Thoracic aorta (tissue), 2 donors: ENCODE results near the gene TRABD. TPM values are rescaled to one million over a fixed set of nuclear protein-coding genes. Genes with fewer than 3 reads are reported as not detected.

Experiments used
- ATAC-seq: fragments of 150-250 bp; one replicate; pipeline ENCODE4 v1.8.0; 2017; ENCODE audit warnings: low read depth; ENCODE audit not compliant: insufficient number of reproducible peaks, low FRiP score
- DNase-seq: peaks from one replicate; pipeline ENCODE4 v3.0.0-alpha.2; 2020; ENCODE audit warnings: low spot score
- H3K27ac ChIP-seq, 2 donors: fragments of 200-600 bp; sonication (generic); 1 replicate in 1 of 2; 2 replicates in 1 of 2; pipeline ENCODE4 v1.5.1; 2016; ENCODE audit warnings: mild to moderate bottlenecking in 2 of 2, moderate library complexity in 2 of 2
- H3K27me3 ChIP-seq: fragments of 200-600 bp; sonication (generic); replicated peaks from 2 replicates; pipeline ENCODE4 v1.6.0; 2016; ENCODE audit warnings: mild to moderate bottlenecking; ENCODE audit not compliant: insufficient read depth
- H3K36me3 ChIP-seq: fragments of 200-600 bp; sonication (generic); one replicate; pipeline ENCODE4 v1.5.1; 2016
- H3K4me1 ChIP-seq, 2 donors: fragments of 200-600 bp; sonication (generic); 1 replicate in 1 of 2; 2 replicates in 1 of 2; pipeline versions ENCODE4 v1.5.1 to v1.6.0; 2016; ENCODE audit warnings: low read depth in 2 of 2, mild to moderate bottlenecking in 1 of 2; ENCODE audit not compliant: control insufficient read depth in 1 of 2
- H3K4me3 ChIP-seq: fragments of 200-600 bp; sonication (generic); 2 replicates; pipeline ENCODE4 v1.5.1; 2016; ENCODE audit warnings: mild to moderate bottlenecking
- H3K9me3 ChIP-seq: fragments of 200-600 bp; sonication (generic); 2 replicates; pipeline ENCODE4 v1.5.1; 2016
- CTCF ChIP-seq: fragments of 200-600 bp; sonication (generic); IDR thresholded peaks from one replicate; pipeline ENCODE4 v1.5.1; 2019; ENCODE audit warnings: antibody characterized with exemption
- total RNA-seq, 2 donors: library from RNA; depleted of rRNA; stranded (reverse); fragments of >200 nt; gene quantifications; one replicate each; pipeline versions ENCODE4 v1.1.0 to v1.2.3, GENCODE V29; 2016

Gene TRABD
- total RNA-seq, 2 donors from 2014 or later: 31.7 to 40.6 TPM

GRCh38 chr22:50153756-50154140, 32.0 kb upstream of the TRABD start:
- no peaks in the 10 kb centered on the region for H3K9me3 ChIP-seq
- no peaks in the 10 kb centered on the region for H3K27me3 ChIP-seq
- H3K36me3 ChIP-seq: no peaks in the 10 kb centered on the region
- DNase-seq (no peak), ATAC-seq (no peak)
- no peak for TF ChIP-seq CTCF
- H3K27ac ChIP-seq: no peak overlapping the region
- no peak overlapping the region for H3K4me3 ChIP-seq
- H3K4me1 ChIP-seq: no peaks in the 10 kb centered on the region

GRCh38 chr22:50157709-50158375, 27.9 kb upstream of the TRABD start:
- DNase-seq (no peak), ATAC-seq (no peak)
- Histone ChIP-seq H3K27ac (no peak overlapping the region), H3K4me1 (no peaks in the 10 kb centered on the region), H3K4me3 (no peak overlapping the region), H3K9me3 (no peaks in the 10 kb centered on the region), H3K27me3 (no peaks in the 10 kb centered on the region), H3K36me3 (no peaks in the 10 kb centered on the region)
- TF ChIP-seq CTCF: no peak

GRCh38 chr22:50160947-50161346, 24.8 kb upstream of the TRABD start:
- DNase-seq (no peak), ATAC-seq (no peak)
- Histone ChIP-seq H3K9me3 (no peaks in the 10 kb centered on the region), H3K27me3 (no peaks in the 10 kb centered on the region), H3K36me3 (no peaks in the 10 kb centered on the region), H3K4me3 (no peak overlapping the region), H3K4me1 (no peaks in the 10 kb centered on the region), H3K27ac (no peak overlapping the region)
- TF ChIP-seq CTCF: no peak

GRCh38 chr22:50161508-50162390, 24.0 kb upstream of the TRABD start:
- Histone ChIP-seq H3K27ac (no peak overlapping the region), H3K9me3 (no peaks in the 10 kb centered on the region)
- ATAC-seq: no peak

More at GRCh38 chr22:50161508-50162390, 24.0 kb upstream of the TRABD start:
- Histone ChIP-seq H3K4me1 (no peaks in the 10 kb centered on the region), H3K4me3 (no peak overlapping the region), H3K27me3 (no peaks in the 10 kb centered on the region), H3K36me3 (no peaks in the 10 kb centered on the region)
- no peak for TF ChIP-seq CTCF
- DNase-seq: no peak
